Peyer's patch (tissue), 4 donors: Measurements from ENCODE around the gene SFTPB. TPM values are rescaled to one million over a fixed set of nuclear protein-coding genes. Genes with fewer than 3 reads are reported as not detected.

Source experiments
- DNase-seq, 3 donors: peaks; one replicate each; pipeline ENCODE4 v3.0.0-alpha.2; 2017 to 2019
- H3K27ac ChIP-seq, 4 donors: fragments of 200-600 bp; sonication (generic); one replicate each; pipeline ENCODE4 v1.5.1; 2016 to 2019
- H3K27me3 ChIP-seq, 2 donors: fragments of 200-600 bp; sonication (generic); one replicate each; pipeline ENCODE4 v1.5.1; 2019
- H3K36me3 ChIP-seq, 3 donors: fragments of 200-600 bp; sonication (generic); one replicate each; pipeline ENCODE4 v1.5.1; 2016 to 2019
- H3K4me1 ChIP-seq, 4 donors: fragments of 200-600 bp; sonication (generic); one replicate each; pipeline ENCODE4 v1.5.1; 2016 to 2019
- H3K4me3 ChIP-seq, 4 donors: fragments of 200-600 bp; sonication (generic); 1 replicate in 3 of 4; 2 replicates in 1 of 4; pipeline ENCODE4 v1.5.1; 2016 to 2019; ENCODE audit warnings: mild to moderate bottlenecking in 1 of 4
- H3K9me3 ChIP-seq, 4 donors: fragments of 200-600 bp; sonication (generic); one replicate each; pipeline ENCODE4 v1.5.1; 2016 to 2019; ENCODE audit warnings: mild to moderate bottlenecking in 1 of 4
- CTCF ChIP-seq, 6 experiments: fragments of 450-650 bp in 4 of 6; fragments of 200-600 bp in 2 of 6; sonication (generic) in 1 of 6; IDR thresholded peaks; one replicate each; pipeline ENCODE4 v1.5.1; 2017 to 2019; ENCODE audit warnings: antibody characterized with exemption in 6 of 6, mild to moderate bottlenecking in 3 of 6, moderate library complexity in 1 of 6
- POLR2A ChIP-seq, 2 donors: fragments of 450-650 bp; IDR thresholded peaks; one replicate each; pipeline ENCODE4 v1.5.1; 2017; ENCODE audit warnings: antibody characterized with exemption in 2 of 2, mild to moderate bottlenecking in 2 of 2, moderate library complexity in 2 of 2
- total RNA-seq, 4 donors: library from RNA; depleted of rRNA; stranded (reverse); fragments of >200 nt; gene quantifications; one replicate each; pipeline ENCODE4 v1.1.0, GENCODE V29; 2016

The SFTPB gene
- total RNA-seq, 4 donors from 2014 or later = 1.7 TPM; not detected in 3

GRCh38 chr2:85684806-85685205, 16.8 kb upstream of the SFTPB start:
- H3K4me3 ChIP-seq = no peak overlapping the region
- no peak overlapping the region for H3K27ac ChIP-seq
- H3K36me3 ChIP-seq = no peaks in the 10 kb centered on the region
- TF ChIP-seq POLR2A (IDR thresholded peaks at IDR 0.05) (no peak), CTCF (IDR thresholded peaks at IDR 0.05) (no peak)
- DNase-seq = no peak
- no peaks in the 10 kb centered on the region for H3K4me1 ChIP-seq
- no peaks in the 10 kb centered on the region for H3K9me3 ChIP-seq
- no peaks in the 10 kb centered on the region for H3K27me3 ChIP-seq

DNA sequence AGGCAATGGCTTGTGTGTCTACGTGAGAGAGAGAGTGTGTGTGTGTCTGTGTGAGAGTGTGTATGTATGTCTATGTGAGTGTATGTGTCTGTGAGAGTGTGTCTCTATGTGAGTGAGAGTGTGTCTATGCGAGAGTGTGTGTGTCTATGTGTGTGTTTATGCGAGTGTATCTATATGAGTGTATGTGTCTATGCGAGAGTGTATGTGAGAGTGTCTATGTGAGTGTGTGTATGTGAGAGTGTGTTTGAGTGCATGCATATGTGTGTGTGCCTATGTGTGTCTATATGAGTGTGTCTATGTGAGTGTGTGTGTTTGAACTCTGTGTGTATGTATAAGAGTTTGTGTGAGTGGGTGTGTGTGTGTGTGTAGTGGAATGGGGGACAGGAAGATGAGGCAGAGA, 16.4 kb upstream of the SFTPB start:
- no peak for DNase-seq
- Histone ChIP-seq H3K9me3 (no peaks in the 10 kb centered on the region), H3K4me3 (no peak overlapping the region), H3K27ac (no peak overlapping the region), H3K4me1 (peaks cover 0 to under 1% (median 0%) of the 10 kb centered on the region in 4 donors), H3K27me3 (no peaks in the 10 kb centered on the region), H3K36me3 (no peaks in the 10 kb centered on the region)
- TF ChIP-seq POLR2A (IDR thresholded peaks at IDR 0.05) (no peak), CTCF (IDR thresholded peaks at IDR 0.05) (no peak)

DNA sequence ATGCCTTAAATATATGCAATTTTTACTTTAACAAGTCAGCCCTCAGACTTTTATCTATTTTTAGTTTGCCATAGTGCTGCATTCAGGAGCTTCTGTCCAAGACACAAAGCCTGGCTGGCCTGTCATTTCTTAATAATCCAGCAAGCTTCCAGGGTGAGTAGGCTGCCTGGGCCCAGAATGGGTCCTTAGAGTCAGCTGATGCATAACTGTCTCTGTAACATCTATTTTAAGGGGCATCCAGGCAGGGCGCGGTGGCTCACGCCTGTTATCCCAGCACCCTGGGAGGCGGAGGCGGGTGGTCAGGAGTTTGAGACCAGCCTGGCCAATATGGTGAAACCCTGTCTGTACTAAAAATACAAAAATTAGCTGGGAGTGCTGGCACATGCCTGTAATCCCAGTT, 14.4 kb upstream of the SFTPB start:
- peaks cover 0 to 6% (median 2%) of the 10 kb centered on the region in 4 donors for H3K4me1 ChIP-seq
- TF ChIP-seq POLR2A (IDR thresholded peaks at IDR 0.05) = no peak
- no peak for TF ChIP-seq CTCF (IDR thresholded peaks at IDR 0.05)
- peak in 1 of 3 donors; percentile 37 for DNase-seq
- H3K27ac ChIP-seq = no peak overlapping the region
- H3K4me3 ChIP-seq = no peak overlapping the region
- no peaks in the 10 kb centered on the region for H3K9me3 ChIP-seq
- no peaks in the 10 kb centered on the region for H3K36me3 ChIP-seq
- H3K27me3 ChIP-seq = no peaks in the 10 kb centered on the region

- H3K36me3 ChIP-seq = no peaks in the 10 kb centered on the region
- H3K27ac ChIP-seq = no peak overlapping the region
- TF ChIP-seq POLR2A (IDR thresholded peaks at IDR 0.05) (no peak), CTCF (IDR thresholded peaks at IDR 0.05) (no peak)
- no peaks in the 10 kb centered on the region for H3K9me3 ChIP-seq
- peaks cover 0 to 6% (median 2%) of the 10 kb centered on the region in 4 donors for H3K4me1 ChIP-seq
- no peaks in the 10 kb centered on the region for H3K27me3 ChIP-seq
- DNase-seq = no peak
- H3K4me3 ChIP-seq = no peak overlapping the region
Observed at GRCh38 chr2:85681776-85682175, 13.8 kb upstream of the SFTPB start.

DNA sequence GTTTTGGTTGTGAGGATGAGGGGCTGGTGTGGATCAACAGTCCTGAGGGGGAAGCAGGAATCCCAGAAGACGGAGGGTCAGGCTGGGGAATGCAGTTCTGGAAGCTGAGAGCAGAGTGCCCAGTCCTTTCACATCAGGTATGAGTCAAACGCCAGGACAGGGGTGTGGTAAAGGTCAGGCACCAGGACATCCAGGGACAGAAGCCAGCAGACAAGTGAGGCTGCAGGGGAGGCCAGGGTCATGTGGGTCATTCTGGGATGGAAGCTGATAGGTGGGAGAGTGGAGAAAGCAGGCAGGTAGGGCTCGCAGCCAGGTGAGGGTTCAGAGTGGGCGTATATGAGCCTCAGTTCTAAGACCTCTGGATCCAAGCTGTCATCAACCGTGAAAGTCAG, 13.4 kb upstream of the SFTPB start:
- H3K27ac ChIP-seq = no peak overlapping the region

More for the DNA sequence above, 13.4 kb upstream of the SFTPB start:
- Histone ChIP-seq H3K9me3 (no peaks in the 10 kb centered on the region), H3K36me3 (no peaks in the 10 kb centered on the region), H3K4me3 (no peak overlapping the region), H3K4me1 (peaks cover 0 to 6% (median 2%) of the 10 kb centered on the region in 4 donors), H3K27me3 (no peaks in the 10 kb centered on the region)
- DNase-seq = peak in 1 of 3 donors; percentile 34
- TF ChIP-seq CTCF (IDR thresholded peaks at IDR 0.05) (no peak), POLR2A (IDR thresholded peaks at IDR 0.05) (no peak)
